ENCODE results near the gene AGBL3. TPM values are rescaled to one million over a fixed set of nuclear protein-coding genes. Genes with fewer than 3 reads are reported as not detected.

AGBL3 gene
- 2.2 and 2.7 TPM in 2 replicates for total RNA-seq

GRCh38 chr7:134986363-134987251, at the start of gene AGBL3:
AGBL3 (plus strand) TSS chr7:134986508; CDS start chr7:134987934, 1,426 bp downstream.
- H3K36me3 ChIP-seq (ENCODE audit: insufficient read depth, low read length), result peaks cover 4% of the 10 kb centered on the region
- peak; percentile 94 for DNase-seq (ENCODE audit: insufficient read length, low spot score, missing footprints)
- H4K20me1 ChIP-seq (ENCODE audit: insufficient read depth, low read length), result no peaks in the 10 kb centered on the region
- peak within 1 kb of the TSS; percentile 81 for H3K27ac ChIP-seq (ENCODE audit: low read depth, low read length)
- H3K4me3 ChIP-seq (ENCODE audit: insufficient read depth, low read length), result peak within 1 kb of the TSS; percentile 89
- TF ChIP-seq, protein P1, sequence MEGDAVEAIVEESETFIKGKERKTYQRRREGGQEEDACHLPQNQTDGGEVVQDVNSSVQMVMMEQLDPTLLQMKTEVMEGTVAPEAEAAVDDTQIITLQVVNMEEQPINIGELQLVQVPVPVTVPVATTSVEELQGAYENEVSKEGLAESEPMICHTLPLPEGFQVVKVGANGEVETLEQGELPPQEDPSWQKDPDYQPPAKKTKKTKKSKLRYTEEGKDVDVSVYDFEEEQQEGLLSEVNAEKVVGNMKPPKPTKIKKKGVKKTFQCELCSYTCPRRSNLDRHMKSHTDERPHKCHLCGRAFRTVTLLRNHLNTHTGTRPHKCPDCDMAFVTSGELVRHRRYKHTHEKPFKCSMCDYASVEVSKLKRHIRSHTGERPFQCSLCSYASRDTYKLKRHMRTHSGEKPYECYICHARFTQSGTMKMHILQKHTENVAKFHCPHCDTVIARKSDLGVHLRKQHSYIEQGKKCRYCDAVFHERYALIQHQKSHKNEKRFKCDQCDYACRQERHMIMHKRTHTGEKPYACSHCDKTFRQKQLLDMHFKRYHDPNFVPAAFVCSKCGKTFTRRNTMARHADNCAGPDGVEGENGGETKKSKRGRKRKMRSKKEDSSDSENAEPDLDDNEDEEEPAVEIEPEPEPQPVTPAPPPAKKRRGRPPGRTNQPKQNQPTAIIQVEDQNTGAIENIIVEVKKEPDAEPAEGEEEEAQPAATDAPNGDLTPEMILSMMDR (IDR thresholded peaks at IDR 0.05; ENCODE audit: extremely low read depth, low read depth, low read length), result peak; percentile 46
- peaks cover 10% of the 10 kb centered on the region for H3K4me1 ChIP-seq (ENCODE audit: insufficient read depth, low read length)
- H3K79me2 ChIP-seq (ENCODE audit: insufficient read depth, low read length), result peaks cover 7% of the 10 kb centered on the region
- peak within 1 kb of the TSS; percentile 88 for H2AFZ ChIP-seq (ENCODE audit: low read length)
- H3K9me3 ChIP-seq (ENCODE audit: low read depth, low read length), result no peaks in the 10 kb centered on the region
- H3K27me3 ChIP-seq (ENCODE audit: insufficient read depth, low read length), result no peaks in the 10 kb centered on the region
- peak within 1 kb of the TSS; percentile 96 for H3K4me2 ChIP-seq (ENCODE audit: insufficient read depth, low read length)

DNA sequence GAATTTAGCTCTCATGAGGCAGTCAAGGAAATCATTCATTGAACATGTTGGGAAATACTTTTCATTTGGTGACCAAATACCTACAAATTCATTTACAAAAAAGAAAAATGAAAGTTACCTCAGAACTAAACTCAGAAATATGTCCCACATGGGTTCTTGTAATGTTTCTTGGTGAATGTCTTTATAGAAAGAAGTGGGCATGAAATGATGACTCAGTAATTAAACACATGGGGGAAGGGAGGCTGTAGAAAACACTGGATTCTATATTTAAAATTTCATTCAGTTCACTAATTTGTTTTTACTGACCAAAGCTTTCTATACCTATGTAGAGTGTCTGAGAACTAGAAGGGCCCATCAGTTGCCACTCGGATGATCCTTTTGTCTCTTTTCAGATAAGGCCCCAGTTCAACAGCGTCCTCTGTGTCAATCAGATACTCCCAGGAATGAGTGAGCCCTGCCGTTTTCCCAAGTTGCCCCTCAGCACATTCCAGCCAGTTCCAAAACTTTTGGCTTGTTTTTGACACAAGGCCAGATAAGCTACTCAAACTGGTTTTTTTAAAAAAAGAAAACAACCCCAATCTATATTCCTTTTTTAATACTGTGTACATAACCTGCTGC, 49.3 kb upstream of the AGBL3 start:
- H3K4me3 ChIP-seq (ENCODE audit: insufficient read depth, low read length), result no peak overlapping the region
- TF ChIP-seq, protein P1 (IDR thresholded peaks at IDR 0.05; ENCODE audit: extremely low read depth, low read depth, low read length), result no peak
- H3K4me1 ChIP-seq (ENCODE audit: insufficient read depth, low read length), result peaks cover 78% of the 10 kb centered on the region
- peak overlapping the region; percentile 72 for H3K27ac ChIP-seq (ENCODE audit: low read depth, low read length)
- peaks cover 16% of the 10 kb centered on the region for H4K20me1 ChIP-seq (ENCODE audit: insufficient read depth, low read length)
- no peaks in the 10 kb centered on the region for H3K9me3 ChIP-seq (ENCODE audit: low read depth, low read length)
- H3K36me3 ChIP-seq (ENCODE audit: insufficient read depth, low read length), result peaks cover 94% of the 10 kb centered on the region
- H2AFZ ChIP-seq (ENCODE audit: low read length), result no peak overlapping the region
- H3K4me2 ChIP-seq (ENCODE audit: insufficient read depth, low read length), result peak overlapping the region; percentile 36
- no peak for DNase-seq (ENCODE audit: insufficient read length, low spot score, missing footprints)
- no peaks in the 10 kb centered on the region for H3K27me3 ChIP-seq (ENCODE audit: insufficient read depth, low read length)
- H3K79me2 ChIP-seq (ENCODE audit: insufficient read depth, low read length), result peaks cover 46% of the 10 kb centered on the region

- no peak overlapping the region for H2AFZ ChIP-seq (ENCODE audit: low read length)
- H3K27ac ChIP-seq (ENCODE audit: low read depth, low read length), result no peak overlapping the region
- DNase-seq (ENCODE audit: insufficient read length, low spot score, missing footprints), result no peak
- H3K4me2 ChIP-seq (ENCODE audit: insufficient read depth, low read length), result no peak overlapping the region
- TF ChIP-seq, protein P1 (IDR thresholded peaks at IDR 0.05; ENCODE audit: extremely low read depth, low read depth, low read length), result no peak
- H3K27me3 ChIP-seq (ENCODE audit: insufficient read depth, low read length), result no peaks in the 10 kb centered on the region
- no peak overlapping the region for H3K4me3 ChIP-seq (ENCODE audit: insufficient read depth, low read length)
- H3K36me3 ChIP-seq (ENCODE audit: insufficient read depth, low read length), result peaks cover 97% of the 10 kb centered on the region
- H4K20me1 ChIP-seq (ENCODE audit: insufficient read depth, low read length), result peaks cover 12% of the 10 kb centered on the region
- H3K79me2 ChIP-seq (ENCODE audit: insufficient read depth, low read length), result peaks cover 43% of the 10 kb centered on the region
- H3K4me1 ChIP-seq (ENCODE audit: insufficient read depth, low read length), result peaks cover 68% of the 10 kb centered on the region
- no peaks in the 10 kb centered on the region for H3K9me3 ChIP-seq (ENCODE audit: low read depth, low read length)
Measured at GRCh38 chr7:134938141-134938540, 48.2 kb upstream of the AGBL3 start.

DNA sequence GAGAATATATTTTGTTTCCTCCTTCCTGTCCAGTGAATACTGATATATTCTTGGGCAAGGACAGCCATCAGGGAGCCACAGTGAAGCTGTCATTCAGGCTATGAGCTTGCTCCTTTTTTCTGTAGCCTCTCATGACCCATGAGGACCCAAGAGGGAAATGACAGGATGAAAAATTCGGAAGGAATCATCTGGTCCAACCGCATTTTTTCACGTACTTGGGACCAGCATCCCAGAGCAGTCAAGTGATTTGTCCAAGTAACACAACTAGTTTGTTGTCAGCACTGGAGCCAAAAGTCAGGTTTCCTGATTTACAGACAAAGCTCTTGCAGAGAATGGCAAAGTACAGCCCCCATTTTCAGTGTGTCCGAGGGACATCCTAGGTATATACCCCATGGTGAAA, 47.2 kb upstream of the AGBL3 start:
- Histone ChIP-seq H2AFZ (ENCODE audit: low read length) (no peak overlapping the region), H3K4me2 (ENCODE audit: insufficient read depth, low read length) (no peak overlapping the region), H3K79me2 (ENCODE audit: insufficient read depth, low read length) (peaks cover 34% of the 10 kb centered on the region), H4K20me1 (ENCODE audit: insufficient read depth, low read length) (peaks cover 12% of the 10 kb centered on the region), H3K36me3 (ENCODE audit: insufficient read depth, low read length) (peaks cover 96% of the 10 kb centered on the region), H3K9me3 (ENCODE audit: low read depth, low read length) (no peaks in the 10 kb centered on the region), H3K27me3 (ENCODE audit: insufficient read depth, low read length) (no peaks in the 10 kb centered on the region), H3K4me3 (ENCODE audit: insufficient read depth, low read length) (no peak overlapping the region), H3K4me1 (ENCODE audit: insufficient read depth, low read length) (peaks cover 58% of the 10 kb centered on the region), H3K27ac (ENCODE audit: low read depth, low read length) (peak overlapping the region; percentile 20)
- TF ChIP-seq, protein P1 (IDR thresholded peaks at IDR 0.05; ENCODE audit: extremely low read depth, low read depth, low read length), result no peak
- DNase-seq (ENCODE audit: insufficient read length, low spot score, missing footprints), result no peak

Data from osteoblast (primary cell).